AG04450 (cell line): ENCODE data around the gene SLC7A7. TPM values are rescaled to one million over a fixed set of nuclear protein-coding genes. Genes with fewer than 3 reads are reported as not detected.

ENCODE experiments used
- CTCF ChIA-PET: fragments of 300-600, 350-600 bp; formaldehyde crosslinking; extraction: SDS; loops from one replicate; lab custom pipeline; 2022; ENCODE audit warnings: antibody characterized with exemption, inconsistent platforms; lab: Charles Lee
- POLR2A ChIA-PET: fragments of 350-600 bp; formaldehyde crosslinking; extraction: SDS; loops from one replicate; lab custom pipeline; 2021; ENCODE audit warnings: antibody characterized with exemption, inconsistent platforms; lab: Yijun Ruan, JAX
- DNase-seq: peaks from one replicate; pipeline ENCODE4 v3.0.0-alpha.2; 2011; ENCODE audit warnings: low read depth, low spot score
- H3K27ac ChIP-seq: one replicate; pipeline ENCODE4 v1.5.1; 2012; ENCODE audit warnings: low read depth, low read length, control low read depth
- H3K27me3 ChIP-seq: one replicate; pipeline ENCODE4 v1.6.0; 2012; ENCODE audit warnings: low read length; ENCODE audit not compliant: control insufficient read depth, insufficient read depth
- H3K4me3 ChIP-seq: 2 replicates; pipeline ENCODE4 v1.5.1; 2011; ENCODE audit warnings: mild to moderate bottlenecking, low read depth, low read length, control low read depth
- H3K9me3 ChIP-seq: 2 replicates; pipeline ENCODE4 v1.5.1; 2012; ENCODE audit warnings: low read length; ENCODE audit not compliant: control insufficient read depth, insufficient read depth
- polyA plus RNA-seq: library from polyadenylated mRNA; depleted of rRNA; stranded (reverse); fragments of >200 nt; gene quantifications from 2 replicates; pipeline ENCODE4 v1.2.3, GENCODE V29; 2011
- TF ChIP-seq, protein P1 (sequence below): IDR thresholded peaks from 2 replicates; pipeline ENCODE4 v1.5.1; 2011; ENCODE audit warnings: low read depth, low read length, control low read depth, inconsistent platforms

SLC7A7 gene
- polyA plus RNA-seq, 1 experiment: 7.7 TPM

DNA sequence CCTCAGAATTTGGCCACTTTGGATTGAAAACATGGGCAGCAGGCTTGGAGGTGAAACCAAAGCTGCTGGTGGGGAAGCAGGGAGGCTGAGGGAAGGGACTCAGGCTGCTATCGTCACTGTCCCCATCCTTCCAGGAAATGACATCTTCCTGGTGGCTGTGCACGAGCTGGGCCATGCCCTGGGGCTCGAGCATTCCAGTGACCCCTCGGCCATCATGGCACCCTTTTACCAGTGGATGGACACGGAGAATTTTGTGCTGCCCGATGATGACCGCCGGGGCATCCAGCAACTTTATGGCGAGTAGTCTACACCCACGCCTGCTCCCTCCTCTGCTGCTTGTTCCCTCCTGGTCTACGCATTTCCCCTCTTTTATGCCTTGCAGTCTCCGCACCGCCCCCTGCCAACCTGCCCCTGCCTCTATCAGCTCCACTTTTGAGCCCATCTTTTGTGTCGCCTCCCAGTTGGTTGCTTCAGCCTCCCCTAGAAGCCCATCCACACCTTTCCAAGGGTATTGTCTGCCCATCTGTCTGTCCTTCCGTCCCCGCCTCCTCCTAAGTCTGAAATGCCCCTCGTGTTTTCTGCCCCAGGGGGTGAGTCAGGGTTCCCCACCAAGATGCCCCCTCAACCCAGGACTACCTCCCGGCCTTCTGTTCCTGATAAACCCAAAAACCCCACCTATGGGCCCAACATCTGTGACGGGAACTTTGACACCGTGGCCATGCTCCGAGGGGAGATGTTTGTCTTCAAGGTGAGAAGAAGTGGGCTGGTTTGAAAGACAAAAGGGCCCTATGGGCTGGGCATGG is 28.1 kb upstream of the SLC7A7 start:
- no peak overlapping the region for H3K4me3 ChIP-seq
- ChIA-PET POLR2A (no interaction called here), CTCF (interaction anchor here (0.8 to 1.5 kb wide), 2 partner anchors 10 to 286 kb away, joined by 3 to 6 read pairs; no protein-coding TSS in a partner anchor)
- H3K9me3 ChIP-seq: no peaks in the 10 kb centered on the region
- H3K27me3 ChIP-seq: no peaks in the 10 kb centered on the region
- TF ChIP-seq, protein P1, sequence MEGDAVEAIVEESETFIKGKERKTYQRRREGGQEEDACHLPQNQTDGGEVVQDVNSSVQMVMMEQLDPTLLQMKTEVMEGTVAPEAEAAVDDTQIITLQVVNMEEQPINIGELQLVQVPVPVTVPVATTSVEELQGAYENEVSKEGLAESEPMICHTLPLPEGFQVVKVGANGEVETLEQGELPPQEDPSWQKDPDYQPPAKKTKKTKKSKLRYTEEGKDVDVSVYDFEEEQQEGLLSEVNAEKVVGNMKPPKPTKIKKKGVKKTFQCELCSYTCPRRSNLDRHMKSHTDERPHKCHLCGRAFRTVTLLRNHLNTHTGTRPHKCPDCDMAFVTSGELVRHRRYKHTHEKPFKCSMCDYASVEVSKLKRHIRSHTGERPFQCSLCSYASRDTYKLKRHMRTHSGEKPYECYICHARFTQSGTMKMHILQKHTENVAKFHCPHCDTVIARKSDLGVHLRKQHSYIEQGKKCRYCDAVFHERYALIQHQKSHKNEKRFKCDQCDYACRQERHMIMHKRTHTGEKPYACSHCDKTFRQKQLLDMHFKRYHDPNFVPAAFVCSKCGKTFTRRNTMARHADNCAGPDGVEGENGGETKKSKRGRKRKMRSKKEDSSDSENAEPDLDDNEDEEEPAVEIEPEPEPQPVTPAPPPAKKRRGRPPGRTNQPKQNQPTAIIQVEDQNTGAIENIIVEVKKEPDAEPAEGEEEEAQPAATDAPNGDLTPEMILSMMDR: no peak
- no peak for DNase-seq
- peak overlapping the region; percentile 47 for H3K27ac ChIP-seq

DNA sequence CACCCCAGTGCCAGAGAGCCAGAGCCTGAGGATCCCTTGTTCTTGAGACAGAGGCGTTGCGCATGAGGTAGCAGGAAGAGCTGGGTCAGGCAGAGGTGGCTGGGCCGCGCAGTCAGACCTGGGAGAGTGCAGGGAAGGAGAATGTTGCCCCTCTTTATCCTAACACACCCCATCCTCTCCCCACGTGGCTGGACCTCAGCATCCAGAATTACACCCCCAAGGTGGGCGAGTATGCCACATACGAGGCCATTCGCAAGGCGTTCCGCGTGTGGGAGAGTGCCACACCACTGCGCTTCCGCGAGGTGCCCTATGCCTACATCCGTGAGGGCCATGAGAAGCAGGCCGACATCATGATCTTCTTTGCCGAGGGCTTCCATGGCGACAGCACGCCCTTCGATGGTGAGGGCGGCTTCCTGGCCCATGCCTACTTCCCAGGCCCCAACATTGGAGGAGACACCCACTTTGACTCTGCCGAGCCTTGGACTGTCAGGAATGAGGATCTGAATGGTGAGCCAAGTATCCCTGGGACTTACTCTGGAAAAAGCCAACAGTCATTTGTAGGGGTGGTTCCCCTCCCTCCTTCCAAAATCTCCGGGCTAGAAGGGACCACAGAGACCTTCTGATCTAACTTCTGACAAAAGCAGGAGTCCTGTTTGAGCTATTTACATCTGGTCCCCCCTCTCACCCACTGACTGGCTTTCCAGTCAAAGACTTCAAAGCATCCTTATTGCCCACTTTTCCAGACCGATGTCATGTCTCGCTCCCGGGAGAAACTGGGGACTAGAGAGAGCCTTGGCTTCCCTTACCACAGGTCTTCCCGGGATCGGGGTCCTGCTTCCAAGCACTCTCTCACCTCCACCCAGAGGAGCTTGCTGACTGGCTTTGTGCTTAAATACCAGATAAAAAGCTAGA is 27.2 kb upstream of the SLC7A7 start:
- POLR2A ChIA-PET: interaction anchor here (2.0 kb wide), 1 partner anchor 8 kb away, joined by 7 read pairs; no protein-coding TSS in a partner anchor
- H3K4me3 ChIP-seq: no peak overlapping the region

DNA sequence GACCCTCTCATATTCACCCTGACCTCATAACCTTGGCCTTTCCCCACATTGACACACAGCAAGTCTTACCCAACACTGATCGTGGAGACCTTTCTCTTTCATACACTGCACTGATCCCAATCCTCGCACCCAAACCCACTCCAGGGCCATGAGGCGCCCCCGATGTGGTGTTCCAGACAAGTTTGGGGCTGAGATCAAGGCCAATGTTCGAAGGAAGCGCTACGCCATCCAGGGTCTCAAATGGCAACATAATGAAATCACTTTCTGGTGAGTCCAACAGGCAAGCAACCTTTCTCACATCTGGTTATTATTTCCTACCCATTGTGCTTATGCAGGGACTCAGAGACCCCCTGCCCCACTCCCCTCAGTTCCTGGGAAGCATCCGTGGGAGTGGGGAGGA is 26.5 kb upstream of the SLC7A7 start:
- H3K4me3 ChIP-seq: no peak overlapping the region
- H3K27me3 ChIP-seq: no peaks in the 10 kb centered on the region
- TF ChIP-seq, protein P1: no peak
- ChIA-PET POLR2A (interaction anchor here (2.0 kb wide), 1 partner anchor 9 kb away, joined by 7 read pairs; no protein-coding TSS in a partner anchor), CTCF (interaction anchor here (0.8 to 1.4 kb wide), 3 partner anchors 12 to 271 kb away, joined by 3 to 7 read pairs (median 6); no protein-coding TSS in a partner anchor)
- H3K9me3 ChIP-seq: peaks cover 9% of the 10 kb centered on the region; the same call in 1 of the 2 replicates
- no peak for DNase-seq
- peak overlapping the region; percentile 21 for H3K27ac ChIP-seq

More for the DNA sequence above, 27.2 kb upstream of the SLC7A7 start:
- Histone ChIP-seq H3K27ac (peak overlapping the region; percentile 47), H3K9me3 (peaks cover 2% of the 10 kb centered on the region; the same call in 1 of the 2 replicates), H3K27me3 (no peaks in the 10 kb centered on the region)
- DNase-seq: no peak
- TF ChIP-seq, protein P1: no peak
- CTCF ChIA-PET: interaction anchor here (0.8 to 1.5 kb wide), 3 partner anchors 11 to 285 kb away, joined by 3 to 6 read pairs (median 3); no protein-coding TSS in a partner anchor

DNA sequence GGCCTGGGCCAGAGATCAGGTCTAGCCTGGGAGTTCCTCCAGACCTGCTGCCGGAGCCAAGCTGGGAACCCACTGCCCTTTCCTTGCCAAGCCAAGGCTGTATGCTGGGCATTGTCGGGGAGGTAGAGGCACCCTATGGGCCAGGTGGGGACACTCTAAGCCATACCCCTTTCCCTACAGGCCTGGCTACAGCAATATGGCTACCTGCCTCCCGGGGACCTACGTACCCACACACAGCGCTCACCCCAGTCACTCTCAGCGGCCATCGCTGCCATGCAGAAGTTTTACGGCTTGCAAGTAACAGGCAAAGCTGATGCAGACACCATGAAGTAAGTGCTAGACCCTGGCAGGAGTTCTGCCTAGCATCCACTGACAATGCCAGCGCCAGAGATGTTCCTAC is 26.1 kb upstream of the SLC7A7 start:
- TF ChIP-seq, protein P1: no peak
- no peaks in the 10 kb centered on the region for H3K27me3 ChIP-seq
- ChIA-PET POLR2A (interaction anchor here (2.0 kb wide), 1 partner anchor 10 kb away, joined by 7 read pairs; no protein-coding TSS in a partner anchor), CTCF (interaction anchor here (0.7 to 1.4 kb wide), 6 partner anchors 10 to 284 kb away, joined by 3 to 7 read pairs (median 5); no protein-coding TSS in a partner anchor)
- H3K27ac ChIP-seq: peak overlapping the region; percentile 52
- no peak overlapping the region for H3K4me3 ChIP-seq
- DNase-seq: no peak
- peaks cover 12% of the 10 kb centered on the region; the same call in 1 of the 2 replicates for H3K9me3 ChIP-seq
